OCI-LY7 (cell line): Measurements from ENCODE around the gene TXNDC8. TPM values are rescaled to one million over a fixed set of nuclear protein-coding genes. Genes with fewer than 3 reads are reported as not detected.

Experiments used
- BruUV-seq: library from RNA; stranded (reverse); fragments of 400-500 nt; replicated peaks from 2 replicates; lab custom pipeline; 2021; lab: Mats Ljungman, UMichigan
- CTCF ChIA-PET: fragments of 300-600 bp; sonication (Branson Sonifier 250); formaldehyde crosslinking; loops from one replicate; lab custom pipeline; 2022; ENCODE audit warnings: antibody characterized with exemption; ENCODE audit not compliant: unreplicated experiment; lab: Charles Lee
- POLR2A ChIA-PET: fragments of 300-600 bp; sonication (Branson Sonifier 250); formaldehyde crosslinking; loops from one replicate; lab custom pipeline; 2022; ENCODE audit warnings: antibody characterized with exemption; lab: Charles Lee
- DNase-seq: peaks from one replicate; pipeline ENCODE4 v3.0.0-alpha.2; 2015; ENCODE audit warnings: low spot score
- H2AFZ ChIP-seq: fragments of 200-600 bp; sonication (generic), shearing (Covaris generic); 2 replicates; pipeline ENCODE4 v1.6.1; 2014; ENCODE audit warnings: mild to moderate bottlenecking, antibody characterized with exemption, low read length, moderate library complexity
- H3K27ac ChIP-seq: fragments of 200-600 bp; sonication (generic); 2 replicates; pipeline ENCODE4 v1.5.1; 2014; ENCODE audit warnings: mixed run types, low read depth, mild to moderate bottlenecking, moderate library complexity, low read length, inconsistent platforms; ENCODE audit not compliant: poor library complexity, severe bottlenecking
- H3K36me3 ChIP-seq: fragments of 200-600 bp; sonication (generic); 2 replicates; pipeline ENCODE4 v1.6.1; 2014; ENCODE audit warnings: mild to moderate bottlenecking, antibody characterized with exemption, low read length, moderate library complexity, mixed read lengths; ENCODE audit not compliant: insufficient read depth
- H3K4me1 ChIP-seq: fragments of 200-600 bp; sonication (generic); 2 replicates; pipeline ENCODE4 v1.5.1; 2014; ENCODE audit warnings: mild to moderate bottlenecking, low read length; ENCODE audit not compliant: insufficient read depth, poor library complexity, severe bottlenecking
- H3K4me2 ChIP-seq: fragments of 200-600 bp; sonication (generic); 2 replicates; pipeline ENCODE4 v1.6.1; 2014; ENCODE audit warnings: mild to moderate bottlenecking, low read length
- H3K4me3 ChIP-seq: fragments of 200-600 bp; sonication (generic); 2 replicates; pipeline ENCODE4 v1.5.1; 2014; ENCODE audit warnings: mild to moderate bottlenecking, low read depth, low read length; ENCODE audit not compliant: poor library complexity, severe bottlenecking
- H3K79me2 ChIP-seq: fragments of 200-600 bp; sonication (generic); 2 replicates; pipeline ENCODE4 v1.6.1; 2016; ENCODE audit warnings: low read depth, mild to moderate bottlenecking, low read length, moderate library complexity, mixed read lengths; ENCODE audit not compliant: insufficient read depth
- H3K9me2 ChIP-seq: fragments of 200-600 bp; sonication (generic); 2 replicates; pipeline ENCODE4 v1.6.1; 2016; ENCODE audit warnings: mild to moderate bottlenecking, low read length, mixed read lengths; ENCODE audit not compliant: insufficient read depth
- H3K9me3 ChIP-seq: fragments of 200-600 bp; sonication (generic); 2 replicates; pipeline ENCODE4 v1.6.1; 2014; ENCODE audit warnings: mild to moderate bottlenecking, mixed run types, low read length, mixed read lengths
- H4K20me1 ChIP-seq: fragments of 200-600 bp; sonication (generic); 2 replicates; pipeline ENCODE4 v1.6.1; 2014; ENCODE audit warnings: mild to moderate bottlenecking, antibody characterized with exemption, low read length, moderate library complexity, mixed read lengths; ENCODE audit not compliant: insufficient read depth
- CTCF ChIP-seq: fragments of 200-600 bp; sonication (generic); conservative IDR thresholded peaks from 2 replicates; pipeline ENCODE4 v1.5.1; 2014; ENCODE audit warnings: mild to moderate bottlenecking, antibody characterized with exemption, low read length, moderate library complexity, mixed read lengths
- EZH2phosphoT487 ChIP-seq: fragments of 200-600 bp; sonication (generic); IDR thresholded peaks from 2 replicates; pipeline ENCODE4 v1.6.1; 2018; ENCODE audit warnings: low read depth, borderline replicate concordance, mild to moderate bottlenecking, mixed run types, antibody characterized with exemption, low read length, moderate library complexity, mixed read lengths
- intact Hi-C: fragments of 100-400 bp; cut with micrococcal nuclease; formaldehyde crosslinking; loops from one replicate; pipeline ENCODE4 v1.10.0; 2022; ENCODE audit not compliant: unreplicated experiment
- total RNA-seq, 2 experiments: library from RNA; depleted of rRNA in 1 of 2; stranded (reverse); fragments of >200 nt in 1 of 2; shearing (Covaris generic) in 1 of 2; gene quantifications; 2 replicates each; pipeline ENCODE4 v1.2.3, GENCODE V29; 2014 to 2022

The TXNDC8 gene
- total RNA-seq, 2 experiments from 2014 or later = not detected

GRCh38 chr9:110328763-110329162 is 8.9 kb downstream of the TXNDC8 start:
- no peak overlapping the region for H3K27ac ChIP-seq
- no peaks in the 10 kb centered on the region for H3K9me2 ChIP-seq
- no TSS peak for BruUV-seq
- H3K4me1 ChIP-seq = no peaks in the 10 kb centered on the region
- no peak overlapping the region for H3K4me3 ChIP-seq
- POLR2A ChIA-PET = interaction anchor here (0.9 kb wide), 1 partner anchor 132 kb away, joined by 5 read pairs; no protein-coding TSS in a partner anchor
- no peaks in the 10 kb centered on the region for H3K36me3 ChIP-seq
- no peak for DNase-seq
- intact Hi-C loops = no loop called here
- TF ChIP-seq CTCF (no peak), EZH2phosphoT487 (no peak)
- H3K79me2 ChIP-seq = no peaks in the 10 kb centered on the region
- H3K9me3 ChIP-seq = no peaks in the 10 kb centered on the region
- no peak overlapping the region for H2AFZ ChIP-seq
- CTCF ChIA-PET = no interaction called here
- no peak overlapping the region for H3K4me2 ChIP-seq
- no peaks in the 10 kb centered on the region for H4K20me1 ChIP-seq

DNA sequence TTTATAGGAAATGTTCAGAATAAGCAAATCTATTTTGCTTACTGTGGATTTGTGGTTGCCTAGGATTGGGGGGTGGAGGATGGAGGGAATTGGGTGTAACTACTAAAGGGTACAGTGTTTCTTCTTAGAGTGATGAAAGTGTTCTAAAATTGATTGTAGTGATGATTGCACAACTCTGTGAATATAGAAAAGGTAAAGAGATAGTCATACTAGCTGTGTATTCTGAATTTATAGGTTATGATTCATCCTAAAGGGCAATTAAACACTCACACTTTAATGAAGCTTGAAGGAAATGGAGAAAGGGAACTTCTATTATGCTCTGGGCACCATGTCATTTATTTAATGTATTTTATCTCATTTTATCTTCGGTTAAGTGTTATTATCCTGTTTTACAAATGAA is 9.9 kb downstream of the TXNDC8 start:
- Histone ChIP-seq H3K79me2 (no peaks in the 10 kb centered on the region), H4K20me1 (no peaks in the 10 kb centered on the region), H2AFZ (no peak overlapping the region), H3K9me3 (no peaks in the 10 kb centered on the region), H3K27ac (no peak overlapping the region), H3K36me3 (no peaks in the 10 kb centered on the region), H3K4me2 (no peak overlapping the region), H3K4me1 (no peaks in the 10 kb centered on the region), H3K4me3 (no peak overlapping the region), H3K9me2 (no peaks in the 10 kb centered on the region)
- TF ChIP-seq CTCF (no peak), EZH2phosphoT487 (no peak)
- no peak for DNase-seq
- no TSS peak for BruUV-seq
- ChIA-PET POLR2A (no interaction called here), CTCF (interaction anchor here (0.6 kb wide), 1 partner anchor 11 kb away, joined by 3 read pairs; no protein-coding TSS in a partner anchor)
- intact Hi-C loops = no loop called here

GRCh38 chr9:110323818-110324217 is 13.8 kb downstream of the TXNDC8 start:
- no peak for DNase-seq
- Histone ChIP-seq H3K36me3 (no peaks in the 10 kb centered on the region), H2AFZ (no peak overlapping the region), H3K4me3 (no peak overlapping the region), H3K4me2 (no peak overlapping the region), H4K20me1 (no peaks in the 10 kb centered on the region), H3K9me2 (no peaks in the 10 kb centered on the region), H3K9me3 (no peaks in the 10 kb centered on the region), H3K27ac (no peak overlapping the region), H3K4me1 (no peaks in the 10 kb centered on the region), H3K79me2 (no peaks in the 10 kb centered on the region)
- ChIA-PET POLR2A (interaction anchor here (0.9 kb wide), 1 partner anchor 16 kb away, joined by 4 read pairs; no protein-coding TSS in a partner anchor), CTCF (no interaction called here)
- intact Hi-C loops = no loop called here
- no peak for TF ChIP-seq CTCF
- no peak for TF ChIP-seq EZH2phosphoT487
- no TSS peak for BruUV-seq
